NB4 (cell line): Measurements from ENCODE around the gene ZNF219.

Experiments used
- DNase-seq: peaks from one replicate; pipeline ENCODE4 v3.0.0; 2010; ENCODE audit warnings: low read depth
- H3K4me3 ChIP-seq: one replicate; pipeline ENCODE4 v1.5.1; 2011; ENCODE audit warnings: mild to moderate bottlenecking, low read depth, low read length, moderate library complexity
- MAX ChIP-seq: IDR thresholded peaks from 2 replicates; pipeline ENCODE4 v1.6.1; 2011; ENCODE audit warnings: low read depth, low read length
- MYC ChIP-seq: IDR thresholded peaks from 2 replicates; pipeline ENCODE4 v1.6.1; 2011; ENCODE audit warnings: low read depth, low read length
- POLR2A ChIP-seq: IDR thresholded peaks from 2 replicates; pipeline ENCODE4 v1.6.1; 2011; ENCODE audit warnings: mild to moderate bottlenecking; ENCODE audit not compliant: insufficient read length; ENCODE audit errors: extremely low read depth
- TF ChIP-seq, protein P1 (sequence below): IDR thresholded peaks from one replicate; pipeline ENCODE4 v1.5.1; 2012; ENCODE audit warnings: low read depth, low read length

The ZNF219 gene

GRCh38 chr14:21091821-21092272 is 6.6 kb downstream of the ZNF219 start:
- TF ChIP-seq MYC (no peak), POLR2A (no peak), MAX (no peak)
- TF ChIP-seq, protein P1, sequence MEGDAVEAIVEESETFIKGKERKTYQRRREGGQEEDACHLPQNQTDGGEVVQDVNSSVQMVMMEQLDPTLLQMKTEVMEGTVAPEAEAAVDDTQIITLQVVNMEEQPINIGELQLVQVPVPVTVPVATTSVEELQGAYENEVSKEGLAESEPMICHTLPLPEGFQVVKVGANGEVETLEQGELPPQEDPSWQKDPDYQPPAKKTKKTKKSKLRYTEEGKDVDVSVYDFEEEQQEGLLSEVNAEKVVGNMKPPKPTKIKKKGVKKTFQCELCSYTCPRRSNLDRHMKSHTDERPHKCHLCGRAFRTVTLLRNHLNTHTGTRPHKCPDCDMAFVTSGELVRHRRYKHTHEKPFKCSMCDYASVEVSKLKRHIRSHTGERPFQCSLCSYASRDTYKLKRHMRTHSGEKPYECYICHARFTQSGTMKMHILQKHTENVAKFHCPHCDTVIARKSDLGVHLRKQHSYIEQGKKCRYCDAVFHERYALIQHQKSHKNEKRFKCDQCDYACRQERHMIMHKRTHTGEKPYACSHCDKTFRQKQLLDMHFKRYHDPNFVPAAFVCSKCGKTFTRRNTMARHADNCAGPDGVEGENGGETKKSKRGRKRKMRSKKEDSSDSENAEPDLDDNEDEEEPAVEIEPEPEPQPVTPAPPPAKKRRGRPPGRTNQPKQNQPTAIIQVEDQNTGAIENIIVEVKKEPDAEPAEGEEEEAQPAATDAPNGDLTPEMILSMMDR: no peak
- no peak for DNase-seq
- H3K4me3 ChIP-seq: no peak overlapping the region

- DNase-seq: no peak
- H3K4me3 ChIP-seq: no peak overlapping the region
- TF ChIP-seq POLR2A (no peak), MAX (no peak), MYC (no peak)
- TF ChIP-seq, protein P1: no peak
These were observed 7.4 kb downstream of the ZNF219 start for GRCh38 chr14:21090940-21091663.

GRCh38 chr14:21090194-21090939 is 8.1 kb downstream of the ZNF219 start:
- H3K4me3 ChIP-seq: no peak overlapping the region
- no peak for TF ChIP-seq MYC
- no peak for TF ChIP-seq POLR2A
- TF ChIP-seq, protein P1: peak; percentile 53
- TF ChIP-seq MAX: no peak
- DNase-seq: peak; percentile 47

GRCh38 chr14:21089877-21090193 is 8.6 kb downstream of the ZNF219 start:
- no peak for TF ChIP-seq MAX
- TF ChIP-seq POLR2A: no peak
- no peak for TF ChIP-seq MYC
- TF ChIP-seq, protein P1: no peak
- H3K4me3 ChIP-seq: no peak overlapping the region
- DNase-seq: no peak

GRCh38 chr14:21089271-21089670 is 9.2 kb downstream of the ZNF219 start:
- no peak for DNase-seq
- TF ChIP-seq, protein P1: no peak
- no peak for TF ChIP-seq POLR2A
- no peak for TF ChIP-seq MYC
- no peak for TF ChIP-seq MAX
- no peak overlapping the region for H3K4me3 ChIP-seq
